SK-N-MC (cell line): ENCODE measurements around the gene JDP2.

Source experiments
- DNase-seq: peaks from one replicate; pipeline ENCODE4 v3.0.0-alpha.2; 2011; ENCODE audit warnings: low read depth, low spot score
- H3K27ac ChIP-seq: fragments of 200-600 bp; sonication (generic); 2 replicates; pipeline ENCODE4 v1.5.1; 2016; ENCODE audit warnings: mixed run types
- H3K36me3 ChIP-seq: fragments of 200-600 bp; sonication (generic); 2 replicates; pipeline ENCODE4 v1.6.1; 2017; ENCODE audit warnings: antibody characterized with exemption, low read length, mixed read lengths; ENCODE audit not compliant: insufficient read depth
- H3K4me3 ChIP-seq: fragments of 200-600 bp; sonication (generic); 2 replicates; pipeline ENCODE4 v1.5.1; 2016
- H3K9ac ChIP-seq: fragments of 200-600 bp; sonication (generic); 2 replicates; pipeline ENCODE4 v1.8.0; 2017; ENCODE audit warnings: mixed run types, mixed read lengths; ENCODE audit not compliant: insufficient read length
- H3K9me3 ChIP-seq: fragments of 200-600 bp; sonication (generic); 2 replicates; pipeline ENCODE4 v1.6.1; 2017; ENCODE audit warnings: low read depth, mild to moderate bottlenecking, antibody characterized with exemption, low read length, moderate library complexity, mixed read lengths
- EZH2 ChIP-seq: fragments of 200-600 bp; sonication (generic); IDR thresholded peaks from one replicate; pipeline ENCODE4 v1.6.1; 2017; ENCODE audit warnings: antibody characterized with exemption
- FOXP2 ChIP-seq: optimal IDR thresholded peaks from 2 replicates; pipeline ENCODE3; 2011; ENCODE audit warnings: mild to moderate bottlenecking, moderate library complexity; ENCODE audit not compliant: insufficient read depth; ENCODE audit errors: extremely low read length, control extremely low read depth
- POLR2AphosphoS5 ChIP-seq: IDR thresholded peaks from 2 replicates; pipeline ENCODE4 v1.6.1; 2012; ENCODE audit warnings: mild to moderate bottlenecking, low read depth, low read length, borderline replicate concordance

The JDP2 gene

GRCh38 chr14:75513911-75514672 lies 86.3 kb downstream of the JDP2 start:
- Histone ChIP-seq H3K9ac (no peak overlapping the region), H3K4me3 (no peak overlapping the region)
- DNase-seq, result no peak

GRCh38 chr14:75514673-75515628 lies 87.1 kb downstream of the JDP2 start:
- DNase-seq, result no peak
- no peaks in the 10 kb centered on the region for H3K9me3 ChIP-seq
- no peak overlapping the region for H3K9ac ChIP-seq
- TF ChIP-seq EZH2 (no peak), POLR2AphosphoS5 (no peak), FOXP2 (no peak)
- H3K4me3 ChIP-seq, result no peak overlapping the region
- no peak overlapping the region for H3K27ac ChIP-seq
- no peaks in the 10 kb centered on the region for H3K36me3 ChIP-seq

More at GRCh38 chr14:75513911-75514672, 86.3 kb downstream of the JDP2 start:
- H3K36me3 ChIP-seq, result no peaks in the 10 kb centered on the region
- no peaks in the 10 kb centered on the region for H3K9me3 ChIP-seq
- H3K27ac ChIP-seq, result no peak overlapping the region
- no peak for TF ChIP-seq FOXP2
- no peak for TF ChIP-seq POLR2AphosphoS5
- TF ChIP-seq EZH2, result no peak

- Histone ChIP-seq H3K36me3 (no peaks in the 10 kb centered on the region), H3K9ac (no peak overlapping the region), H3K9me3 (no peaks in the 10 kb centered on the region), H3K4me3 (no peak overlapping the region), H3K27ac (no peak overlapping the region)
- DNase-seq, result no peak
- no peak for TF ChIP-seq POLR2AphosphoS5
- no peak for TF ChIP-seq FOXP2
- TF ChIP-seq EZH2, result no peak
Observed at GRCh38 chr14:75515629-75515996, 87.8 kb downstream of the JDP2 start.

GRCh38 chr14:75518625-75519024 lies 90.8 kb downstream of the JDP2 start:
- Histone ChIP-seq H3K9me3 (no peaks in the 10 kb centered on the region), H3K9ac (no peak overlapping the region), H3K4me3 (no peak overlapping the region), H3K36me3 (no peaks in the 10 kb centered on the region), H3K27ac (no peak overlapping the region)
- DNase-seq, result no peak
- TF ChIP-seq POLR2AphosphoS5 (no peak), FOXP2 (no peak), EZH2 (no peak)

GRCh38 chr14:75519394-75519793 lies 91.6 kb downstream of the JDP2 start:
- no peak overlapping the region for H3K9ac ChIP-seq

GRCh38 chr14:75519826-75520728 lies 92.3 kb downstream of the JDP2 start:
- DNase-seq, result no peak
- Histone ChIP-seq H3K9me3 (no peaks in the 10 kb centered on the region), H3K9ac (no peak overlapping the region), H3K36me3 (no peaks in the 10 kb centered on the region), H3K27ac (no peak overlapping the region), H3K4me3 (no peak overlapping the region)
- TF ChIP-seq POLR2AphosphoS5, result no peak
- no peak for TF ChIP-seq FOXP2
- no peak for TF ChIP-seq EZH2

More at GRCh38 chr14:75519394-75519793, 91.6 kb downstream of the JDP2 start:
- DNase-seq, result no peak
- TF ChIP-seq FOXP2 (no peak), POLR2AphosphoS5 (no peak)
- H3K27ac ChIP-seq, result no peak overlapping the region
- H3K9me3 ChIP-seq, result no peaks in the 10 kb centered on the region
- no peaks in the 10 kb centered on the region for H3K36me3 ChIP-seq
- no peak overlapping the region for H3K4me3 ChIP-seq

- no peak overlapping the region for H3K9ac ChIP-seq
- no peaks in the 10 kb centered on the region for H3K9me3 ChIP-seq
- H3K27ac ChIP-seq, result no peak overlapping the region
- H3K4me3 ChIP-seq, result no peak overlapping the region
- no peak for DNase-seq
- TF ChIP-seq EZH2, result no peak
- no peak for TF ChIP-seq FOXP2
- TF ChIP-seq POLR2AphosphoS5, result no peak
- no peaks in the 10 kb centered on the region for H3K36me3 ChIP-seq
Observed at GRCh38 chr14:75520852-75521251, 93.0 kb downstream of the JDP2 start.
